C4-2B (cell line): ENCODE data around the gene CRELD2.

ENCODE experiments used
- CTCF ChIP-seq: fragments of 450-650 bp; conservative IDR thresholded peaks from 2 replicates; pipeline ENCODE4 v1.5.1; 2017; ENCODE audit warnings: mild to moderate bottlenecking
- ZFX ChIP-seq: fragments of 450-650 bp; IDR thresholded peaks from 2 replicates; pipeline ENCODE4 v1.6.1; 2017

- TF ChIP-seq ZFX (no peak), CTCF (no peak)
Measured at GRCh38 chr22:49903322-49904039, 15.0 kb upstream of the CRELD2 start.
